ENCODE measurements around the gene DAND5. TPM values are rescaled to one million over a fixed set of nuclear protein-coding genes. Genes with fewer than 3 reads are reported as not detected.

Gene DAND5
- total RNA-seq (under 1 TPM in 1 of 2 donors, not detected in 1; 0.13 TPM), polyA plus RNA-seq (ENCODE audit: insufficient read length in 6 of 6) (under 1 TPM; 0.15 to 0.54 (median 0.32) TPM)
- long read RNA-seq, donor 1 = 0 reads
- long read RNA-seq, donor 2 = 0 reads
- long read RNA-seq, donor 3 = 0 reads
- long read RNA-seq, donor 4 = 0 reads
- long read RNA-seq, donor 5 = 0 reads
- long read RNA-seq, donor 6 = 0 reads
- long read RNA-seq, donor 7 = 0 reads
- long read RNA-seq, donor 8 = 0 reads
- long read RNA-seq, donor 9 = 0 reads
- long read RNA-seq, donor 10 = 0 reads
- long read RNA-seq, donor 11 = 0 reads
- long read RNA-seq, donor 12, partial matches to known transcripts = 0 of 1 reads
- long read RNA-seq, donor 12, other reads (novel, unspliced or antisense) = 0 of 1 reads

DNA sequence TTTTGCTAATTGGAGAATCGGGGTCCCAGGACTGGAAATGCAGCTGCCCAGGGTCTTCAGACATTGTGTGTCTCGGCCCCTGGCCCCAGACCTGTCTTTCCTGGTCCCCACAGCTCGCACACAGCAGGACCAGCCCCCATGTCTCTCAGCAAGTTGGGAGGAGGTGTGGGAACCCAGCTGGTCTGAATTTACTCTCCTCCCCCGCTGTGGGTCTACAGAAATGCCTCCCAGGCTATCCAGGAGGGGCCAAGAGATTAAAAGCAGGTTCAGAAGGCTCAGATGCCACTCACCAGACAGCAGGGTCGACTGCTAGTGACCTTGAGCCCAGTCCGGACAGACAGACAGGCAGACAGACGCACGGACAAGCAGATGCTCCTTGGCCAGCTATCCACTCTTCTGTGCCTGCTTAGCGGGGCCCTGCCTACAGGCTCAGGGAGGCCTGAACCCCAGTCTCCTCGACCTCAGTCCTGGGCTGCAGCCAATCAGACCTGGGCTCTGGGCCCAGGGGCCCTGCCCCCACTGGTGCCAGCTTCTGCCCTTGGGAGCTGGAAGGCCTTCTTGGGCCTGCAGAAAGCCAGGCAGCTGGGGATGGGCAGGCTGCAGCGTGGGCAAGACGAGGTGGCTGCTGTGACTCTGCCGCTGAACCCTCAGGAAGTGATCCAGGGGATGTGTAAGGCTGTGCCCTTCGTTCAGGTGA is at the start of gene DAND5:
Gene DAND5, plus strand, starts transcription at position 285 of the 697 bp plus-strand sequence. Its CDS starts 85 bp downstream, at position 370.
- H3K27ac ChIP-seq = no peak within 1 kb of the TSS
- H3K4me3 ChIP-seq = no peak within 1 kb of the TSS
- no peak for TF ChIP-seq CTCF (IDR thresholded peaks at IDR 0.05)

DNA sequence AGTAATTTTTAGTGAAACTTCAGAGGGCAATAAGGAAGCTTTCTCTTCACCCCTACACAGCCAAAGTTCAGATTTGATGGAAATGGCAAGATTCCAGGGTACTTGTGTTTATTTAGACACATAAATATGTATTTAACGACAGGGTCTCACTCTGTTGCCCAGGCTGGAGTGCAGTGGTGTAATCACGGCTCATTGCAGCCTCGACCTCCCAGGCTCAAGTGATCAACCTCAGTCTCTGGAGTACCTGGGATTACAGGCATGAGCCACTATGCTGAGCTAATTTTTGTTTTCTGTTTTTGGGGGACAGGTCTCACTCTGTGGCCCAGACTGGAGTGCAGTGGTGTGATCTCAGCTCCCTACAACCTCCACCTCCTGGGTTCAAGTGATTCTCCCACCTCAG is 48.3 kb upstream of the DAND5 start:
- Histone ChIP-seq H3K9me3 (no peaks in the 10 kb centered on the region), H3K4me1 (peaks cover 0 to 15% of the 10 kb centered on the region in 2 donors), H3K27ac (no peak overlapping the region), H3K4me3 (no peak overlapping the region), H3K36me3 (peaks cover 0 to 41% of the 10 kb centered on the region in 2 donors), H3K27me3 (no peaks in the 10 kb centered on the region)
- DNase-seq = no peak
- ATAC-seq = no peak
- intact Hi-C loops (cut with DNase I) = no loop called here
- TF ChIP-seq CTCF (IDR thresholded peaks at IDR 0.05) = no peak

More for the DNA sequence above, at the start of gene DAND5:
- H3K9me3 ChIP-seq = no peaks in the 10 kb centered on the region
- DNase-seq = no peak
- intact Hi-C loops (cut with DNase I) = loop anchor here in 1 of 2 donors (10.0 kb wide), 1 partner anchor 85 kb away; the partner anchor contains the start of genes DNASE2 and KLF1
- H3K27me3 ChIP-seq = no peaks in the 10 kb centered on the region
- H3K4me1 ChIP-seq = peaks cover 0 to 10% of the 10 kb centered on the region in 2 donors
- ATAC-seq = no peak
- no peaks in the 10 kb centered on the region for H3K36me3 ChIP-seq

DNA sequence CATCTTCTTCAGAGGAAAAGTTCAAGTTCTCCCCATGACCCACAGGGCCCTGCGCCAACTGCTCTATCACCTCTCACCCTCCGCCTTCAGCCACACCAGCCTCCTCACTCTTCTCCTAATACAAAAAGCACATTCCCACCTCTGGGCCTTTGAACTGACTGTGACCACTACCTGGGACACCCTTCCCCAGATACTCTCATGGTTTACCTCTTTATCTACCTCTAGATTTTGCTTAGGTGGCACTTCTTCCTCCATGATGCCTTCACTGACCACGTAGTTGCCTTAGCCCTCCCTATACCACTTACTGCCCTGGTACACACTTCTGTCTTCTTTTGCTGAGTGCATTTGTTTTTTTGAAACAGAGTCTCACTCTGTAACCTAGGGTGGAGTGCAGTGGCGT is 46.4 kb upstream of the DAND5 start:
- Histone ChIP-seq H3K4me1 (peaks cover 0 to 15% of the 10 kb centered on the region in 2 donors), H3K4me3 (no peak overlapping the region), H3K27me3 (no peaks in the 10 kb centered on the region), H3K9me3 (no peaks in the 10 kb centered on the region), H3K27ac (no peak overlapping the region), H3K36me3 (peaks cover 0 to 60% of the 10 kb centered on the region in 2 donors)
- intact Hi-C loops (cut with DNase I) = no loop called here
- DNase-seq (no peak), ATAC-seq (no peak)
- TF ChIP-seq CTCF (IDR thresholded peaks at IDR 0.05) = no peak

DNA sequence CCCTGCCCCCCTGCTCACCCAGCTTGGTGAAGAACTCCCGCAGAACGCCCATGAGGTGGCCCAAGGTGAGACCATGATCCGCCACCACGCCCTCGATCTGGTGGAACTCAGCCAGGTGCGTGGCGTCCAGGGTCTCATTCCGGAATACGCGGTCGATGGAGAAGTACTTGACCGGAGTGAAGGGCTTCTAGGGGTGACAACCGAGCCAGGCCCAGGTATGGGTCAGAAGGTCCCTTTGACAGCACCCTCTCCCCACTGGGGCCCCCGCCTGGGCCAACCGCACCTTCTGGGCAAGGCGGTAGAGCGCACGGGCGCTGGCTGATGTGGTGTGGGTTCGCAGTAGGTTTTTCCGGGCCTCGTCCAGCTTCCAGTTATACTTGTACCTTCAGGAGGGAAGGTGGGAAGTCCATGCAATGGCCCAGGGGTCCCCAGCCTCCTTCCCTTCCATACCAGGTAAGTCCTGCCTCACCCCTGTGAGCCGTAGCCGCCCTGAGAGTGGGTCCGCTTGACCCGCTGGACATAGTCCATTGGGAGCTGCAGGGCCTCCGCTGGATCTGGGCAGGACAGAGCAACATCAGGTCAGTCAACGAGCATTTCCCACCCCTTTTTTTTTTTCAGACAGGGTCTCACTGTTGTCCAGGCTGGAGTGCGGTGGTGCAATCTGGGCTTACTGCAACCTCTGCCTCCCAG is 44.6 kb upstream of the DAND5 start:
- Histone ChIP-seq H3K27me3 (no peaks in the 10 kb centered on the region), H3K4me1 (peaks cover 0 to under 1% of the 10 kb centered on the region in 2 donors), H3K36me3 (peaks cover 0 to 78% of the 10 kb centered on the region in 2 donors), H3K27ac (no peak overlapping the region), H3K9me3 (no peaks in the 10 kb centered on the region), H3K4me3 (no peak overlapping the region)
- no peak for DNase-seq
- intact Hi-C loops (cut with DNase I) = no loop called here
- no peak for ATAC-seq
- TF ChIP-seq CTCF (IDR thresholded peaks at IDR 0.05) = no peak
